ENCODE measurements around the gene FBXW8.

Gene FBXW8

GRCh38 chr12:117000316-117000715, 89.6 kb downstream of the FBXW8 start:
- no peak for DNase-seq

- DNase-seq, result no peak
Measured at GRCh38 chr12:117002051-117002817, 91.5 kb downstream of the FBXW8 start.

- no peak for DNase-seq
Measured at GRCh38 chr12:117003883-117004404, 93.2 kb downstream of the FBXW8 start.

GRCh38 chr12:117005417-117006046, 94.8 kb downstream of the FBXW8 start:
- no peak for DNase-seq

- DNase-seq, result no peak
Measured at GRCh38 chr12:117006333-117006732, 95.6 kb downstream of the FBXW8 start.

GRCh38 chr12:117007577-117007976, 96.8 kb downstream of the FBXW8 start:
- no peak for DNase-seq

- no peak for DNase-seq
Measured at GRCh38 chr12:117009759-117010158, 99.0 kb downstream of the FBXW8 start.

GRCh38 chr12:117010693-117011451, 100.1 kb downstream of the FBXW8 start:
- DNase-seq, result no peak

- no peak for DNase-seq
Measured at GRCh38 chr12:117011988-117012805, 101.4 kb downstream of the FBXW8 start.

GRCh38 chr12:117013726-117014125, 103.0 kb downstream of the FBXW8 start:
- no peak for DNase-seq

- DNase-seq, result no peak
Measured at GRCh38 chr12:117014342-117014887, 103.7 kb downstream of the FBXW8 start.

GRCh38 chr12:117015811-117016210, 105.1 kb downstream of the FBXW8 start:
- DNase-seq, result no peak

- no peak for DNase-seq
Measured at GRCh38 chr12:117017807-117018206, 107.1 kb downstream of the FBXW8 start.

GRCh38 chr12:117018276-117018675, 107.5 kb downstream of the FBXW8 start:
- no peak for DNase-seq

- no peak for DNase-seq
Measured at GRCh38 chr12:117018685-117019084, 107.9 kb downstream of the FBXW8 start.

- DNase-seq, result no peak
Measured at GRCh38 chr12:117019866-117020265, 109.1 kb downstream of the FBXW8 start.

GRCh38 chr12:117020536-117021220, 109.9 kb downstream of the FBXW8 start:
- DNase-seq, result no peak

GRCh38 chr12:117022465-117022864, 111.7 kb downstream of the FBXW8 start:
- no peak for DNase-seq

- DNase-seq, result no peak
Measured at GRCh38 chr12:117023998-117024960, 113.5 kb downstream of the FBXW8 start.

GRCh38 chr12:117024961-117025480, 114.3 kb downstream of the FBXW8 start:
- DNase-seq, result no peak

All from effector CD8-positive, alpha-beta T cell (primary cell).